Astrocyte (in vitro differentiated cells and primary cell): Measurements from ENCODE around the gene BBX.

ENCODE experiments used
- CTCF ChIP-seq: IDR thresholded peaks from 2 replicates; pipeline ENCODE4 v1.5.1; 2011; ENCODE audit warnings: low read depth, mild to moderate bottlenecking, inconsistent platforms, low read length, moderate library complexity; ENCODE audit not compliant: insufficient read depth
- EZH2 ChIP-seq: IDR thresholded peaks from 2 replicates; pipeline ENCODE4 v1.6.1; 2012; ENCODE audit warnings: mild to moderate bottlenecking, low read length, inconsistent platforms; ENCODE audit not compliant: insufficient read depth

- TF ChIP-seq CTCF (no peak), EZH2 (no peak)
Measured at GRCh38 chr3:107816107-107816506, 293.3 kb downstream of the BBX start.
